ENCODE data around the gene TSGA10.

The TSGA10 gene

DNA sequence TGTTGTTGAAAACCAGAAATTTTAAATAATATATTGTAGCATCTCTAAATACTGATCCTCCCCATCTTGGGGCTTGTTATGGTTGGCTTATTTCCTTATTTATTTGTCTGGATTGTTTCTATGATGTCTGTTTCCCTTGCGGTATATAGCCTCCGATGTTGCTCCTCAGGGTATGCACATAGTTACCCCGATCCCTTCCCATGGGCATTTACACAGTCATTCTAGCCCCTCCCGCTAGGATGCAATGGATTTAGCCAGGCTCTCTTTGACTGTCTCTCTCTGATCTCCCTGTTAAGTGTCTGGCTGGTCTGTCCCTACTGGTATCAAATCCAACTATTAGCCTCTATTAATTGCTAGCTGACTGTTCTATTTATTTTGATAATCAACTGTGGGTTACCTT lies 126.9 kb downstream of the TSGA10 start:
- H3K36me3 ChIP-seq (ENCODE audit: control insufficient read depth in 2 of 2, insufficient read depth in 1 of 2, low read length in 2 of 2), result no peaks in the 10 kb centered on the region
- CTCF ChIA-PET, result no interaction called here
- POLR2A ChIA-PET, result no interaction called here
- TF ChIP-seq ZNF555 (tag by site-specific recombination; conservative IDR thresholded peaks at IDR 0.05) (no peak), WT1 (tag by site-specific recombination; IDR thresholded peaks at IDR 0.05) (no peak), ZNF157 (tag by site-specific recombination; IDR thresholded peaks at IDR 0.05) (no peak), ZBTB48 (tag by site-specific recombination; IDR thresholded peaks at IDR 0.05) (no peak), GLIS2 (tag by site-specific recombination; IDR thresholded peaks at IDR 0.05) (no peak), ZNF747 (tag by site-specific recombination; IDR thresholded peaks at IDR 0.05) (no peak), ZNF426 (tag by site-specific recombination; IDR thresholded peaks at IDR 0.05) (no peak), ZNF776 (tag by site-specific recombination; IDR thresholded peaks at IDR 0.05; ENCODE audit: borderline replicate concordance) (no peak), KLF7 (tag by site-specific recombination; IDR thresholded peaks at IDR 0.05; ENCODE audit: borderline replicate concordance) (no peak), ZNF843 (tag by site-specific recombination; IDR thresholded peaks at IDR 0.05) (no peak), YY1 (tag by site-specific recombination; IDR thresholded peaks at IDR 0.05) (no peak)
- TF ChIP-seq, protein P1, sequence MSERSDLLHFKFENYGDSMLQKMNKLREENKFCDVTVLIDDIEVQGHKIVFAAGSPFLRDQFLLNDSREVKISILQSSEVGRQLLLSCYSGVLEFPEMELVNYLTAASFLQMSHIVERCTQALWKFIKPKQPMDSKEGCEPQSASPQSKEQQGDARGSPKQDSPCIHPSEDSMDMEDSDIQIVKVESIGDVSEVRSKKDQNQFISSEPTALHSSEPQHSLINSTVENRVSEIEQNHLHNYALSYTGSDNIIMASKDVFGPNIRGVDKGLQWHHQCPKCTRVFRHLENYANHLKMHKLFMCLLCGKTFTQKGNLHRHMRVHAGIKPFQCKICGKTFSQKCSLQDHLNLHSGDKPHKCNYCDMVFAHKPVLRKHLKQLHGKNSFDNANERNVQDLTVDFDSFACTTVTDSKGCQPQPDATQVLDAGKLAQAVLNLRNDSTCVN (tag by site-specific recombination; optimal IDR thresholded peaks at IDR 0.05), result no peak
- TF ChIP-seq, protein P2, sequence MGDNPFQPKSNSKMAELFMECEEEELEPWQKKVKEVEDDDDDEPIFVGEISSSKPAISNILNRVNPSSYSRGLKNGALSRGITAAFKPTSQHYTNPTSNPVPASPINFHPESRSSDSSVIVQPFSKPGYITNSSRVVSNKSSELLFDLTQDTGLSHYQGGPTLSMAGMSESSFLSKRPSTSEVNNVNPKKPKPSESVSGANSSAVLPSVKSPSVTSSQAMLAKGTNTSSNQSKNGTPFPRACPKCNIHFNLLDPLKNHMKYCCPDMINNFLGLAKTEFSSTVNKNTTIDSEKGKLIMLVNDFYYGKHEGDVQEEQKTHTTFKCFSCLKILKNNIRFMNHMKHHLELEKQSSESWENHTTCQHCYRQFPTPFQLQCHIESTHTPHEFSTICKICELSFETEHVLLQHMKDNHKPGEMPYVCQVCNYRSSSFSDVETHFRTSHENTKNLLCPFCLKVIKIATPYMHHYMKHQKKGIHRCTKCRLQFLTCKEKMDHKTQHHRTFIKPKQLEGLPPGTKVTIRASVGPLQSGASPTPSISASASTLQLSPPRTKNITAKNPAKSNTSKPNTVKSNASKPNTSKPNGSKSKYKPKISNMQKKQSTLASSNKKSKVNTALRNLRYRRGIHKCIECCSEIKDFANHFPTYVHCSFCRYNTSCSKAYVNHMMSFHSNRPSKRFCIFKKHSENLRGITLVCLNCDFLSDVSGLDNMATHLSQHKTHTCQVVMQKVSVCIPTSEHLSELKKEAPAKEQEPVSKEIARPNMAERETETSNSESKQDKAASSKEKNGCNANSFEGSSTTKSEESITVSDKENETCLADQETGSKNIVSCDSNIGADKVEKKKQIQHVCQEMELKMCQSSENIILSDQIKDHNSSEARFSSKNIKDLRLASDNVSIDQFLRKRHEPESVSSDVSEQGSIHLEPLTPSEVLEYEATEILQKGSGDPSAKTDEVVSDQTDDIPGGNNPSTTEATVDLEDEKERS (tag by site-specific recombination; IDR thresholded peaks at IDR 0.05), result no peak
- TF ChIP-seq, protein P3, sequence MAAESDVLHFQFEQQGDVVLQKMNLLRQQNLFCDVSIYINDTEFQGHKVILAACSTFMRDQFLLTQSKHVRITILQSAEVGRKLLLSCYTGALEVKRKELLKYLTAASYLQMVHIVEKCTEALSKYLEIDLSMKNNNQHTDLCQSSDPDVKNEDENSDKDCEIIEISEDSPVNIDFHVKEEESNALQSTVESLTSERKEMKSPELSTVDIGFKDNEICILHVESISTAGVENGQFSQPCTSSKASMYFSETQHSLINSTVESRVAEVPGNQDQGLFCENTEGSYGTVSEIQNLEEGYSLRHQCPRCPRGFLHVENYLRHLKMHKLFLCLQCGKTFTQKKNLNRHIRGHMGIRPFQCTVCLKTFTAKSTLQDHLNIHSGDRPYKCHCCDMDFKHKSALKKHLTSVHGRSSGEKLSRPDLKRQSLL (tag by site-specific recombination; IDR thresholded peaks at IDR 0.05), result no peak
- TF ChIP-seq, protein P4, sequence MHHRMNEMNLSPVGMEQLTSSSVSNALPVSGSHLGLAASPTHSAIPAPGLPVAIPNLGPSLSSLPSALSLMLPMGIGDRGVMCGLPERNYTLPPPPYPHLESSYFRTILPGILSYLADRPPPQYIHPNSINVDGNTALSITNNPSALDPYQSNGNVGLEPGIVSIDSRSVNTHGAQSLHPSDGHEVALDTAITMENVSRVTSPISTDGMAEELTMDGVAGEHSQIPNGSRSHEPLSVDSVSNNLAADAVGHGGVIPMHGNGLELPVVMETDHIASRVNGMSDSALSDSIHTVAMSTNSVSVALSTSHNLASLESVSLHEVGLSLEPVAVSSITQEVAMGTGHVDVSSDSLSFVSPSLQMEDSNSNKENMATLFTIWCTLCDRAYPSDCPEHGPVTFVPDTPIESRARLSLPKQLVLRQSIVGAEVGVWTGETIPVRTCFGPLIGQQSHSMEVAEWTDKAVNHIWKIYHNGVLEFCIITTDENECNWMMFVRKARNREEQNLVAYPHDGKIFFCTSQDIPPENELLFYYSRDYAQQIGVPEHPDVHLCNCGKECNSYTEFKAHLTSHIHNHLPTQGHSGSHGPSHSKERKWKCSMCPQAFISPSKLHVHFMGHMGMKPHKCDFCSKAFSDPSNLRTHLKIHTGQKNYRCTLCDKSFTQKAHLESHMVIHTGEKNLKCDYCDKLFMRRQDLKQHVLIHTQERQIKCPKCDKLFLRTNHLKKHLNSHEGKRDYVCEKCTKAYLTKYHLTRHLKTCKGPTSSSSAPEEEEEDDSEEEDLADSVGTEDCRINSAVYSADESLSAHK (tag by site-specific recombination; IDR thresholded peaks at IDR 0.05), result no peak
- TF ChIP-seq, protein P5, sequence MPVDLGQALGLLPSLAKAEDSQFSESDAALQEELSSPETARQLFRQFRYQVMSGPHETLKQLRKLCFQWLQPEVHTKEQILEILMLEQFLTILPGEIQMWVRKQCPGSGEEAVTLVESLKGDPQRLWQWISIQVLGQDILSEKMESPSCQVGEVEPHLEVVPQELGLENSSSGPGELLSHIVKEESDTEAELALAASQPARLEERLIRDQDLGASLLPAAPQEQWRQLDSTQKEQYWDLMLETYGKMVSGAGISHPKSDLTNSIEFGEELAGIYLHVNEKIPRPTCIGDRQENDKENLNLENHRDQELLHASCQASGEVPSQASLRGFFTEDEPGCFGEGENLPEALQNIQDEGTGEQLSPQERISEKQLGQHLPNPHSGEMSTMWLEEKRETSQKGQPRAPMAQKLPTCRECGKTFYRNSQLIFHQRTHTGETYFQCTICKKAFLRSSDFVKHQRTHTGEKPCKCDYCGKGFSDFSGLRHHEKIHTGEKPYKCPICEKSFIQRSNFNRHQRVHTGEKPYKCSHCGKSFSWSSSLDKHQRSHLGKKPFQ (tag by site-specific recombination; IDR thresholded peaks at IDR 0.05), result no peak
- no peak overlapping the region for H3K4me3 ChIP-seq (ENCODE audit: low read depth, low read length)
- no peak overlapping the region for H3K27ac ChIP-seq (ENCODE audit: extremely low read depth, low read depth, low read length)
- H3K4me1 ChIP-seq (ENCODE audit: control insufficient read depth, insufficient read depth, low read length), result no peaks in the 10 kb centered on the region
- no peaks in the 10 kb centered on the region for H3K9me3 ChIP-seq (ENCODE audit: control insufficient read depth, insufficient read depth, low read depth, low read length)

DNA sequence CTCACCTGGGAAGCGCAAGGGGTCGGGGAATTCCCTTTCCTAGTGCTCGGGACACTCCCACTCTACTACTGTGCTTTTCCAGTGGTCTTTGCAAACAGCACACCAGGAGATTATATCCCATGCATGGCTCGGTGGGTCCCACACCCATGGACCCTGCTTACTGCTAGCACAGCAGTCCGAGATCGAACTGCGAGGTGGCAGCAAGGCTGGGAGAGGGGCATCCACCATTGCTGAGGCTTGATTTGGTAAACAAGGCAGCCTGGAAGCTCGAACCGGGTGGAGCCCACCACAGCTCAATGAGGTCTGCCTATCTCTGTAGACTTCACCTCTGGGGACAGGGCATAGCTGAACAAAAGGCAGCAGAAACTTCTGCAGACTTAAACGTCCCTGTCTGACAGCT lies 154.0 kb downstream of the TSGA10 start:
- ChIA-PET POLR2A (no interaction called here), CTCF (interaction anchor here (0.7 kb wide), 1 partner anchor 11 kb away, joined by 5 read pairs; no protein-coding TSS in a partner anchor)
- no peak for TF ChIP-seq ZFP3 (tag by site-specific recombination; IDR thresholded peaks at IDR 0.05; ENCODE audit: low read depth)
- TF ChIP-seq ZNF626 (tag by site-specific recombination; IDR thresholded peaks at IDR 0.05), result no peak
- TF ChIP-seq ZNF239 (tag by site-specific recombination; IDR thresholded peaks at IDR 0.05), result no peak
- TF ChIP-seq ZNF391 (tag by site-specific recombination; IDR thresholded peaks at IDR 0.05; ENCODE audit: borderline replicate concordance, low read depth), result no peak
- TF ChIP-seq ZNF292 (tag by site-specific recombination; IDR thresholded peaks at IDR 0.05; ENCODE audit: borderline replicate concordance, low read depth), result no peak
- TF ChIP-seq, protein P6, sequence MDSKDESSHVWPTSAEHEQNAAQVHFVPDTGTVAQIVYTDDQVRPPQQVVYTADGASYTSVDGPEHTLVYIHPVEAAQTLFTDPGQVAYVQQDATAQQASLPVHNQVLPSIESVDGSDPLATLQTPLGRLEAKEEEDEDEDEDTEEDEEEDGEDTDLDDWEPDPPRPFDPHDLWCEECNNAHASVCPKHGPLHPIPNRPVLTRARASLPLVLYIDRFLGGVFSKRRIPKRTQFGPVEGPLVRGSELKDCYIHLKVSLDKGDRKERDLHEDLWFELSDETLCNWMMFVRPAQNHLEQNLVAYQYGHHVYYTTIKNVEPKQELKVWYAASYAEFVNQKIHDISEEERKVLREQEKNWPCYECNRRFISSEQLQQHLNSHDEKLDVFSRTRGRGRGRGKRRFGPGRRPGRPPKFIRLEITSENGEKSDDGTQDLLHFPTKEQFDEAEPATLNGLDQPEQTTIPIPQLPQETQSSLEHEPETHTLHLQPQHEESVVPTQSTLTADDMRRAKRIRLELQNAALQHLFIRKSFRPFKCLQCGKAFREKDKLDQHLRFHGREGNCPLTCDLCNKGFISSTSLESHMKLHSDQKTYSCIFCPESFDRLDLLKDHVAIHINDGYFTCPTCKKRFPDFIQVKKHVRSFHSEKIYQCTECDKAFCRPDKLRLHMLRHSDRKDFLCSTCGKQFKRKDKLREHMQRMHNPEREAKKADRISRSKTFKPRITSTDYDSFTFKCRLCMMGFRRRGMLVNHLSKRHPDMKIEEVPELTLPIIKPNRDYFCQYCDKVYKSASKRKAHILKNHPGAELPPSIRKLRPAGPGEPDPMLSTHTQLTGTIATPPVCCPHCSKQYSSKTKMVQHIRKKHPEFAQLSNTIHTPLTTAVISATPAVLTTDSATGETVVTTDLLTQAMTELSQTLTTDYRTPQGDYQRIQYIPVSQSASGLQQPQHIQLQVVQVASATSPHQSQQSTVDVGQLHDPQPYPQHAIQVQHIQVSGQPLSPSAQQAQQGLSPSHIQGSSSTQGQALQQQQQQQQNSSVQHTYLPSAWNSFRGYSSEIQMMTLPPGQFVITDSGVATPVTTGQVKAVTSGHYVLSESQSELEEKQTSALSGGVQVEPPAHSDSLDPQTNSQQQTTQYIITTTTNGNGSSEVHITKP (tag by site-specific recombination; IDR thresholded peaks at IDR 0.05), result no peak
- no peak for TF ChIP-seq ZNF623 (tag by site-specific recombination; IDR thresholded peaks at IDR 0.05)

More for the DNA sequence above, 154.0 kb downstream of the TSGA10 start:
- Histone ChIP-seq H3K36me3 (ENCODE audit: control insufficient read depth in 2 of 2, insufficient read depth in 1 of 2, low read length in 2 of 2) (no peaks in the 10 kb centered on the region), H3K4me1 (ENCODE audit: control insufficient read depth, insufficient read depth, low read length) (no peaks in the 10 kb centered on the region), H3K4me3 (ENCODE audit: low read depth, low read length) (no peak overlapping the region), H3K27ac (ENCODE audit: extremely low read depth, low read depth, low read length) (no peak overlapping the region), H3K9me3 (ENCODE audit: control insufficient read depth, insufficient read depth, low read depth, low read length) (no peaks in the 10 kb centered on the region; the same call in 1 of the 2 replicates)
